T-cell (primary cell): Measurements from ENCODE around the gene NDUFB2. TPM values are rescaled to one million over a fixed set of nuclear protein-coding genes. Genes with fewer than 3 reads are reported as not detected.
A peak's percentile ranks its signal among the peaks of the same experiment; 100 is the strongest.

Experiments used
- ATAC-seq, 4 experiments: fragments of 200-7000 bp in 3 of 4; fragments of 150-1000 bp in 1 of 4; cut with Tn5 transposase; replicated peaks in 1 of 4; 1 replicate in 3 of 4; 2 replicates in 1 of 4; pipeline ENCODE4 v1.10.0; 2021; ENCODE audit warnings: moderate library complexity in 3 of 4, mild to moderate bottlenecking in 2 of 4, moderate number of reproducible peaks in 1 of 4
- CTCF ChIA-PET, 2 donors: fragments of 300-600 bp; sonication (Branson Sonifier 250); formaldehyde crosslinking; loops; one replicate each; lab custom pipeline; 2022; ENCODE audit warnings: antibody characterized with exemption in 2 of 2; lab: Charles Lee
- POLR2A ChIA-PET, 2 donors: fragments of 300-600 bp; sonication (Branson Sonifier 250); formaldehyde crosslinking; loops; one replicate each; lab custom pipeline; 2022; ENCODE audit warnings: antibody characterized with exemption in 2 of 2; lab: Charles Lee
- DNase-seq, 35 experiments: peaks; one replicate each; pipeline versions ENCODE4 v3.0.0 to v3.0.0-alpha.2; 2013 to 2023
- H3K27ac ChIP-seq: one replicate; pipeline ENCODE4 v1.5.1; 2013; ENCODE audit warnings: low read length
- H3K27me3 ChIP-seq, 2 experiments: replicated peaks in 1 of 2; 1 replicate in 1 of 2; 2 replicates in 1 of 2; pipeline versions ENCODE4 v1.6.1 to v1.7.0; 2013; ENCODE audit warnings: low read length in 1 of 2, mixed read lengths in 1 of 2; ENCODE audit not compliant: control insufficient read depth in 2 of 2, insufficient read depth in 2 of 2; ENCODE audit errors: extremely low read depth in 1 of 2
- H3K36me3 ChIP-seq, 2 donors: 1 replicate in 1 of 2; 2 replicates in 1 of 2; pipeline versions ENCODE4 v1.6.1 to v1.7.0; 2013; ENCODE audit warnings: low read length in 1 of 2; ENCODE audit not compliant: control insufficient read depth in 2 of 2, insufficient read depth in 1 of 2; ENCODE audit errors: extremely low read depth in 1 of 2
- H3K4me1 ChIP-seq, 2 experiments: 1 replicate in 1 of 2; 2 replicates in 1 of 2; pipeline versions ENCODE4 v1.6.1 to v1.7.0; 2013; ENCODE audit warnings: low read length in 2 of 2, mixed read lengths in 1 of 2; ENCODE audit not compliant: insufficient read depth in 2 of 2, control insufficient read depth in 1 of 2; ENCODE audit errors: extremely low read depth in 1 of 2
- H3K4me3 ChIP-seq, 2 donors: 1 replicate in 1 of 2; 2 replicates in 1 of 2; pipeline versions ENCODE4 v1.5.1 to v1.7.0; 2013; ENCODE audit warnings: mild to moderate bottlenecking in 2 of 2, low read length in 1 of 2, moderate library complexity in 1 of 2; ENCODE audit not compliant: control insufficient read depth in 1 of 2; ENCODE audit errors: extremely low read depth in 1 of 2
- H3K9me3 ChIP-seq: 2 replicates; pipeline ENCODE4 v1.7.0; 2013
- H3K27ac Mint-ChIP-seq, 2 donors: one replicate each; pipeline ENCODE4 v1.8.0; 2020 to 2021; ENCODE audit warnings: mild to moderate bottlenecking in 2 of 2, mixed read lengths in 2 of 2
- H3K27me3 Mint-ChIP-seq, 2 donors: one replicate each; pipeline ENCODE4 v1.8.0; 2021 to 2022; ENCODE audit warnings: mixed read lengths in 2 of 2
- H3K36me3 Mint-ChIP-seq: one replicate; pipeline ENCODE4 v1.8.0; 2021; ENCODE audit warnings: mixed read lengths
- H3K4me1 Mint-ChIP-seq, 3 donors: one replicate each; pipeline ENCODE4 v1.8.0; 2020 to 2022; ENCODE audit warnings: mixed read lengths in 3 of 3, mild to moderate bottlenecking in 1 of 3
- H3K4me3 Mint-ChIP-seq, 3 donors: one replicate each; pipeline ENCODE4 v1.8.0; 2020 to 2022; ENCODE audit warnings: mild to moderate bottlenecking in 3 of 3, mixed read lengths in 3 of 3, moderate library complexity in 3 of 3
- H3K9me3 Mint-ChIP-seq, 3 donors: one replicate each; pipeline ENCODE4 v1.8.0; 2020 to 2022; ENCODE audit warnings: mixed read lengths in 3 of 3
- WGBS: methylation state at CpG from one replicate; pipeline ENCODE4 v1.1.5; 2013; ENCODE audit warnings: missing lambda C conversion rate; ENCODE audit not compliant: insufficient coverage; 5-methylcytosine and 5-hydroxymethylcytosine counted together
- total RNA-seq, 35 experiments: library from RNA in 6 of 35; stranded (reverse) in 6 of 35; fragments of 120-200 nt in 1 of 35; gene quantifications; one replicate each; pipeline versions ENCODE4 v1.2.1 to v1.2.4 and lab custom pipeline; 2013 to 2026

Gene NDUFB2
- total RNA-seq, 5 donors from 2014 or later (not counting 1 experiment from before 2014, with no cell fraction given) = 97.2 to 110 (median 103) TPM

GRCh38 chr7:140696024-140696679 lies 356 bp upstream of the NDUFB2 start:
- ATAC-seq (no peak), DNase-seq (peak in 34 of 35 experiments; percentile 85 to 97 (median 93))
- H3K4me3 Mint-ChIP-seq = peak overlapping the region; percentile 96 to 98 (median 96)
- 35% methylated on average over 21 of the region's 23 CpGs for WGBS
- H3K27ac ChIP-seq = peak overlapping the region; percentile 87
- H3K27me3 Mint-ChIP-seq = no peaks in the 10 kb centered on the region
- H3K9me3 ChIP-seq = no peaks in the 10 kb centered on the region
- peak overlapping the region; percentile 91 to 98 for H3K27ac Mint-ChIP-seq
- H3K4me3 ChIP-seq = peak overlapping the region; percentile 81 to 85
- H3K4me1 Mint-ChIP-seq = peaks cover 36 to 40% (median 39%) of the 10 kb centered on the region in 3 donors
- H3K4me1 ChIP-seq = peaks cover 5 to 28% of the 10 kb centered on the region in 2 experiments
- CTCF ChIA-PET = interaction anchor here in 1 of 2 donors (0.7 to 0.8 kb wide), 2 partner anchors 27 to 319 kb away, joined by 4 read pairs; no protein-coding TSS in a partner anchor
- H3K9me3 Mint-ChIP-seq = no peaks in the 10 kb centered on the region
- POLR2A ChIA-PET = interaction anchor here (0.6 to 1.0 kb wide), 6 partner anchors 10 to 1468 kb away, joined by 4 to 9 read pairs (median 5); no protein-coding TSS in a partner anchor
- H3K27me3 ChIP-seq = no peaks in the 10 kb centered on the region
- H3K36me3 ChIP-seq = peaks cover 0 to 7% of the 10 kb centered on the region in 2 donors
- H3K36me3 Mint-ChIP-seq = peaks cover 11% of the 10 kb centered on the region

DNA sequence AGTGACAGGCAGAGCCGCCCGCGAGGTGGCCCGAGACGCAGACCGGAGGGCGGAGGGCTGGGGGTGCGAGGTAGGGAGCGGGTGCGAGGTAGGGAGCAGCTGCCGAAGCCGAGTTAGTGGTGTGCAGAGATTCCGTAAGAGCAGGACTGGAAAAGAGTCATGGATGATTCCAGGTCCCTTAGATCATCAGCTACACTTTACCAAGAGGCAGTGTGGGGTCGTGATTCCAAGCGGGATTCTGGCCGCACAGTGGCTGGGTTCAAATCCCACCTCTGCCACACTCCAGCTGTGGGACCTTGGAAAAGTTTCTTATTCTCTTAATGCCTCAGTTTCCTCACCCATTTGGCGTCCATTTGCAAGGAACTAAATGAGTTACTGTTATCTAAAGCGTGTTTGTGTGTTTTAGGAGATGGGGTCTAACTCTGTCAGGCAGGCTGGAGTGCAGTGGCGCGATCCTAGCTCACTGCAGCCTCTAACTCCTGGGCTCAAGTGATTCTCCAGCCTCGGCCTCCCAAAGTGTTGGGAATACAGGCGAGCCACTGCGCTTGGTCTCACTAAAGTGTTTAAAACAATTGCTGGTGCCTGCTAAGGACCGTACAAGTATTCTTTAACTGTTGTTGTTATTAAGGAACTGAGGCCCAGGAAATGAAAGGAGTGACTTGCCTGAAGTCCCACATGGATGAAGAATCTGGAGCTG lies 1.1 kb downstream of the NDUFB2 start:
- 45% methylated on average over 12 of the region's 24 CpGs for WGBS
- Mint-ChIP-seq H3K9me3 (no peaks in the 10 kb centered on the region), H3K36me3 (peaks cover 3% of the 10 kb centered on the region), H3K4me1 (peaks cover 39 to 42% (median 41%) of the 10 kb centered on the region in 3 donors), H3K27ac (peak overlapping the region; percentile 91 to 98), H3K4me3 (peak overlapping the region; percentile 96 to 98 (median 96)), H3K27me3 (no peaks in the 10 kb centered on the region)
- peak overlapping the region; percentile 81 to 85 for H3K4me3 ChIP-seq
- ATAC-seq = no peak
- no peaks in the 10 kb centered on the region for H3K27me3 ChIP-seq
- no peaks in the 10 kb centered on the region for H3K9me3 ChIP-seq
- ChIA-PET CTCF (interaction anchor here in 1 of 2 donors (1.0 kb wide), 1 partner anchor 220 kb away, joined by 4 read pairs; no protein-coding TSS in a partner anchor), POLR2A (interaction anchor here in 1 of 2 donors (0.5 kb wide), 1 partner anchor 323 kb away, joined by 3 read pairs; no protein-coding TSS in a partner anchor)
- H3K36me3 ChIP-seq = peaks cover 0 to 2% of the 10 kb centered on the region in 2 donors
- H3K27ac ChIP-seq = peak overlapping the region; percentile 87
- H3K4me1 ChIP-seq = peaks cover 5 to 28% of the 10 kb centered on the region in 2 experiments
- DNase-seq = no peak

GRCh38 chr7:140698477-140698876 lies 2.0 kb downstream of the NDUFB2 start:
- DNase-seq (no peak), ATAC-seq (no peak)
- no peaks in the 10 kb centered on the region for H3K27me3 ChIP-seq
- peaks cover 5% of the 10 kb centered on the region for H3K36me3 Mint-ChIP-seq
- CTCF ChIA-PET = interaction anchor here in 1 of 2 donors (0.7 kb wide), 1 partner anchor 1039 kb away, joined by 3 read pairs; the partner anchor contains the start of gene SSBP1
- peak overlapping the region; percentile 96 to 98 (median 96) for H3K4me3 Mint-ChIP-seq
- peaks cover 5 to 28% of the 10 kb centered on the region in 2 experiments for H3K4me1 ChIP-seq
- POLR2A ChIA-PET = no interaction called here
- H3K27ac ChIP-seq = no peak overlapping the region
- WGBS = 95% methylated on average over 7 of the region's 8 CpGs
- H3K27me3 Mint-ChIP-seq = no peaks in the 10 kb centered on the region
- H3K27ac Mint-ChIP-seq = peak overlapping the region; percentile 8 to 98
- no peaks in the 10 kb centered on the region for H3K9me3 Mint-ChIP-seq
- H3K4me1 Mint-ChIP-seq = peaks cover 39 to 45% (median 44%) of the 10 kb centered on the region in 3 donors
- H3K36me3 ChIP-seq = peaks cover 0 to 6% of the 10 kb centered on the region in 2 donors
- no peaks in the 10 kb centered on the region for H3K9me3 ChIP-seq
- no peak overlapping the region for H3K4me3 ChIP-seq

DNA sequence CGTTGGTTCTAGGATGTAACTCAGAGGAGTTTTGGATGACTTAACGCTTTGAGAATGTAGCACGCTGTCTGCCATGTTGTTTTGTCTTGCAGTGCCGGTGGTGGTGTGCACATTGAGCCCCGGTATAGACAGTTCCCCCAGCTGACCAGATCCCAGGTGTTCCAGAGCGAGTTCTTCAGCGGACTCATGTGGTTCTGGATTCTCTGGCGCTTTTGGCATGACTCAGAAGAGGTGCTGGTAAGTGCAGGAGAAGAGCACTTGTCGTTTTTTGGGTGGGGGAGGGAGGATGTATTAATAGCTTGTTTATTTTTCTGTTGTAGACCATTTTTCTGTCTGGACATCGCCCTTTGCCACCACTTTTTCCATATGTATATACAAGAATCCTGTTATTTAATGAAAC lies 6.3 kb downstream of the NDUFB2 start:
- Mint-ChIP-seq H3K36me3 (peaks cover 22% of the 10 kb centered on the region), H3K9me3 (no peaks in the 10 kb centered on the region), H3K4me3 (no peak overlapping the region), H3K4me1 (peaks cover 18 to 31% (median 26%) of the 10 kb centered on the region in 3 donors), H3K27ac (peak overlapping the region in 1 of 2 donors; percentile 24), H3K27me3 (no peaks in the 10 kb centered on the region)
- ChIA-PET POLR2A (interaction anchor here in 1 of 2 donors (0.6 kb wide), 2 partner anchors 38 to 313 kb away, joined by 3 to 6 read pairs; no protein-coding TSS in a partner anchor), CTCF (interaction anchor here (0.6 to 1.0 kb wide), 3 partner anchors 18 to 1420 kb away, joined by 4 read pairs; no protein-coding TSS in a partner anchor)
- no peaks in the 10 kb centered on the region for H3K27me3 ChIP-seq
- no peak overlapping the region for H3K27ac ChIP-seq
- no peak for DNase-seq
- H3K9me3 ChIP-seq = no peaks in the 10 kb centered on the region
- peaks cover 5 to 31% of the 10 kb centered on the region in 2 donors for H3K36me3 ChIP-seq
- peaks cover 3 to 13% of the 10 kb centered on the region in 2 experiments for H3K4me1 ChIP-seq
- ATAC-seq = no peak
- WGBS = 98% methylated on average over 8 of the region's 10 CpGs
- H3K4me3 ChIP-seq = no peak overlapping the region

GRCh38 chr7:140704205-140704604 lies 7.7 kb downstream of the NDUFB2 start:
- Mint-ChIP-seq H3K27me3 (no peaks in the 10 kb centered on the region), H3K9me3 (no peaks in the 10 kb centered on the region), H3K4me1 (peaks cover 8 to 20% (median 16%) of the 10 kb centered on the region in 3 donors), H3K36me3 (peaks cover 22% of the 10 kb centered on the region), H3K4me3 (no peak overlapping the region), H3K27ac (peak overlapping the region in 1 of 2 donors; percentile 23)
- H3K27me3 ChIP-seq = no peaks in the 10 kb centered on the region
- H3K27ac ChIP-seq = no peak overlapping the region
- ChIA-PET CTCF (no interaction called here), POLR2A (no interaction called here)
- DNase-seq (no peak), ATAC-seq (no peak)
- no peaks in the 10 kb centered on the region for H3K9me3 ChIP-seq
- H3K4me1 ChIP-seq = peaks cover 0 to 4% of the 10 kb centered on the region in 2 experiments
- peaks cover 5 to 31% of the 10 kb centered on the region in 2 donors for H3K36me3 ChIP-seq
- 100% methylated on average over 1 of the region's 2 CpGs for WGBS
- H3K4me3 ChIP-seq = no peak overlapping the region

GRCh38 chr7:140707132-140707531 lies 10.6 kb downstream of the NDUFB2 start:
- CTCF ChIA-PET = no interaction called here
- no peak overlapping the region for H3K27ac Mint-ChIP-seq
- WGBS = 98% methylated on average over 3 of the region's 5 CpGs

More at GRCh38 chr7:140707132-140707531, 10.6 kb downstream of the NDUFB2 start:
- no peaks in the 10 kb centered on the region for H3K4me1 ChIP-seq
- no peaks in the 10 kb centered on the region for H3K27me3 ChIP-seq
- Mint-ChIP-seq H3K27me3 (no peaks in the 10 kb centered on the region), H3K9me3 (no peaks in the 10 kb centered on the region), H3K4me3 (no peak overlapping the region), H3K36me3 (peaks cover 28% of the 10 kb centered on the region), H3K4me1 (peaks cover 0 to 7% (median 6%) of the 10 kb centered on the region in 3 donors)
- H3K27ac ChIP-seq = no peak overlapping the region
- H3K36me3 ChIP-seq = peaks cover 5 to 31% of the 10 kb centered on the region in 2 donors
- H3K9me3 ChIP-seq = no peaks in the 10 kb centered on the region
- POLR2A ChIA-PET = no interaction called here
- no peak overlapping the region for H3K4me3 ChIP-seq
- ATAC-seq (no peak), DNase-seq (no peak)
